T-helper 2 cell treated with Interferon-gamma antibody and Interleukin-4, amounts not matched to agents 5 μg/mL and 100 μg/mL, for 36 hours (primary cell): Measurements from ENCODE around the gene GUCY2D.
"Not testable (repeated sequence)": the region's sequence is repeated elsewhere in the genome, so short reads cannot be mapped to it uniquely, and the experiment has no call there.

ENCODE experiments used
- DNase-seq: peaks from one replicate; pipeline ENCODE4 v3.0.0; 2021; ENCODE audit warnings: low spot score
- H3K27ac Mint-ChIP-seq: one replicate; pipeline ENCODE4 v1.8.0; 2021; ENCODE audit warnings: mild to moderate bottlenecking, mixed read lengths
- H3K27me3 Mint-ChIP-seq: one replicate; pipeline ENCODE4 v1.8.0; 2021; ENCODE audit warnings: low read depth, mixed read lengths
- H3K36me3 Mint-ChIP-seq: one replicate; pipeline ENCODE4 v1.8.0; 2021; ENCODE audit warnings: low read depth, mixed read lengths
- H3K4me1 Mint-ChIP-seq: one replicate; pipeline ENCODE4 v1.8.0; 2021; ENCODE audit warnings: low read depth, mixed read lengths
- H3K4me3 Mint-ChIP-seq: one replicate; pipeline ENCODE4 v1.8.0; 2022; ENCODE audit warnings: mild to moderate bottlenecking, moderate library complexity, mixed read lengths
- H3K9me3 Mint-ChIP-seq: one replicate; pipeline ENCODE4 v1.8.0; 2021; ENCODE audit warnings: mixed read lengths

The GUCY2D gene

DNA sequence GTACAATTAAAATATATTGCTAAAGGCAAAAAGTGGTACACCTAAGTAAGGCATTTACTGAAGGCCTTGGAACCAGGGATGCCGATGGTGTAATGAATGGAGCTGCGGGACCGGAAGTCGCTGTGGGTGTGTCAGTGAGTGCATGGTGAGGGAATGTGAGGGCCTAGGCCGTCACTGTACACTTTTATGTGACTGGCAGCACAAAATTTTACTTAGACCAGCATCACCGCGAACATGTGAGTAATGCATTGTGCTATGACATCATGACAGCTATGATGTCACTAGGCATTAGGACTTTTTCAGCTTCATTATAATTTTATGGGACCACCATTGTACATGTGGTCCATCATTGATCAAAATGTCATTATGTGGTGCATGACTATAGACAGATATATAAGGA lies 51.2 kb downstream of the GUCY2D start:
- H3K27ac Mint-ChIP-seq = no peak overlapping the region
- peaks cover 17% of the 10 kb centered on the region for H3K4me1 Mint-ChIP-seq
- no peaks in the 10 kb centered on the region for H3K36me3 Mint-ChIP-seq
- no peaks in the 10 kb centered on the region for H3K9me3 Mint-ChIP-seq
- no peak overlapping the region for H3K4me3 Mint-ChIP-seq
- DNase-seq = no peak
- peaks cover 17% of the 10 kb centered on the region for H3K27me3 Mint-ChIP-seq

DNA sequence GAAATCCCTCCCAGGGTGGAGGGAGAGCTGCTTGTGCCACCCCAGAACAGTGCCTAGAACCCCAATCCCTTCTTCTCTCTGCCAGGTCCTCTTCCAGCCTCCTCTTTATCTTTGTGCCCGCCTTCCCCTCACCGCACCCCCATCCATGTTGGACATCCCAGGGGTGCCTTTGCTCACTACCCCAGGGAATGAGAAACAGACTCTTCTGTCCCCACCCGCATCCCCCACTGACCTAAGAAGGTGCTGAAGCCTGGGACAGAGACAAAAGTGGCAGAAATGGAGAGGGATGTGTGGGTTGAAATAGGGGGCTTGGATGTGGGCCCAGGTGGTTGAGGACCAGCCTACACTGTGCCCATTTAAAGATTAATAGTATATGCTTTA lies 53.4 kb downstream of the GUCY2D start:
- Mint-ChIP-seq H3K9me3 (no peaks in the 10 kb centered on the region), H3K36me3 (no peaks in the 10 kb centered on the region), H3K27me3 (peaks cover 35% of the 10 kb centered on the region), H3K4me3 (no peak overlapping the region), H3K4me1 (peaks cover 24% of the 10 kb centered on the region), H3K27ac (no peak overlapping the region)
- no peak for DNase-seq

DNA sequence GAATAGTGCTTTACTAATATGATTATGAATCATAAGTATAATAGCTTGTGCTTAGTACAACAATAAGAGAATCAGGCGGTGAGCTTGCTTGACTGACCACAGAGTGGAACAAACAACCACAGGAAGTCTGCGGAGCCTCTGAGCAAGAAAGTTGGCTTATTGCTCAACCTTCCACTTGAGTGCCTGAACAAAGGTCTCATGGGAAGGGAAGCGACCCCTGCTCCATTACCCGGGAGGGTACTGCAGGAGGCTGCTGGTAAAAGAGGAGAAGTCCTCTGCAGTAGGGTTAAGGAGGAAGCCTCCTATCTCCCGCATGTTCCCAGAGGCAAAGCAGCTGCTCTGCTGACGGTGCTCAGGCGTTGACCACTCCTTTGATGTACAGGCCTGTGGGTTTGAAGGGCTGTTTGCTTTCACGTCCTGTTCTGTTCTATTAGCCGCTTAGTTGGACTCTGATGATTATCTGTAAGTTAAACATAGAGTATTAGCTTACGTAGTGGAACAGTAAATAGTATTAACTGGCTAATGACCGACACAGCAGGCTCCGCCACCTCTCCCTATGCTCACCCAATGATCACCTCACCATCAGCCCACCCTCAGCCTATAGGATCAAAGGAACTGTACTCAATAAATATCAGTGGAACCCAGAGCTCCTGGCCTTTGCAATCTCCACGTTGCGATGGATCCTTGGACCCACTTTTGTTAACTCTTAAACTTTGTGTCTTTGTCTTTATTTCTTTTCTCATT lies 54.0 kb downstream of the GUCY2D start:
- Mint-ChIP-seq H3K9me3 (no peaks in the 10 kb centered on the region), H3K36me3 (no peaks in the 10 kb centered on the region), H3K27ac (no peak overlapping the region), H3K4me1 (peaks cover 24% of the 10 kb centered on the region), H3K27me3 (peaks cover 40% of the 10 kb centered on the region), H3K4me3 (no peak overlapping the region)
- DNase-seq = peak; percentile 58

GRCh38 chr17:8056976-8057625 lies 54.7 kb downstream of the GUCY2D start:
- Mint-ChIP-seq H3K4me1 (peaks cover 24% of the 10 kb centered on the region), H3K27me3 (peaks cover 47% of the 10 kb centered on the region), H3K9me3 (no peaks in the 10 kb centered on the region), H3K27ac (no peak overlapping the region), H3K4me3 (no peak overlapping the region), H3K36me3 (no peaks in the 10 kb centered on the region)
- DNase-seq = no peak

DNA sequence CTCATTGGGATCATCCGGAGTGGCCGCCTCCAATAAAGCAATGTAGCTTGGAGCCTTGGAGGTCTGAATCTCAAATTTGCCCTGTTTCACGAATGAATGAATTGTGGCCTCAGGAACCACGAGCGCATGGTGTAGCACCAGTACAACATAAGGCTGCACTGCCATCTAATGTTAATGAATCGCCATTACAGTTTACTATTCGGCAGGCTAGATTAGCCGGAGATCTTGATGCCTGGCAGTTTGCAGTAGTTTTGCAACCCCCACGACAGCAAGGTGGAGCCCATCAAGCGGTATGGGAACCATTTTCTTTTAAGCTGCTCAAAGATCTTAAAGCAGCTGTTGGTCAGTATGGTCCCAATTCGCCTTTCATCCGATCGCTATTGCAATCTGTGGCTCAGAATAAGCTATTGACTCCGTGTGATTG lies 55.3 kb downstream of the GUCY2D start:
- peak; percentile 29 for DNase-seq
- H3K4me3 Mint-ChIP-seq = no peak overlapping the region
- H3K9me3 Mint-ChIP-seq = no peaks in the 10 kb centered on the region
- H3K36me3 Mint-ChIP-seq = no peaks in the 10 kb centered on the region
- H3K27me3 Mint-ChIP-seq = peaks cover 53% of the 10 kb centered on the region
- H3K4me1 Mint-ChIP-seq = peaks cover 26% of the 10 kb centered on the region
- no peak overlapping the region for H3K27ac Mint-ChIP-seq

- H3K4me3 Mint-ChIP-seq = no peak overlapping the region
- no peaks in the 10 kb centered on the region for H3K9me3 Mint-ChIP-seq
- H3K27me3 Mint-ChIP-seq = peaks cover 60% of the 10 kb centered on the region
- no peak overlapping the region for H3K27ac Mint-ChIP-seq
- H3K4me1 Mint-ChIP-seq = peaks cover 27% of the 10 kb centered on the region
- no peak for DNase-seq
- H3K36me3 Mint-ChIP-seq = no peaks in the 10 kb centered on the region
These were observed 56.7 kb downstream of the GUCY2D start for GRCh38 chr17:8059131-8059530.

DNA sequence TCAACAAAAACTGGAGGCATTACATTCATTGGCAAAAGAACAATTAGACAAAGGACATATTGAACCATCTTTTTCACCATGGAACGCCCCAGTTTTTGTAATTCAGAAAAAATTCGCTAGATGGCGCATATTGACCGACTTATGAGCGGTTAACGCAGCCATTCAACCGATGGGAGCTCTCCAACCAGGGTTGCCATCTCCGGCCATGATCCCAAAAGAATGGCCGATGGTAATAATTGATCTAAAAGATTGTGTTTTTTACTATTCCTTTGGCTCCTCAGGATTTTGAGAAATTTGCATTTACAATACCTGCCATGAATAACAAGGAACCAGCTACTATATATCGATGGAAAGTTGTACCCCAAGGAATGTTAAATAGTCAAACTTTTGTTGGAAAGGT lies 57.9 kb downstream of the GUCY2D start:
- Mint-ChIP-seq H3K4me1 (peaks cover 27% of the 10 kb centered on the region), H3K4me3 (no peak overlapping the region), H3K9me3 (no peaks in the 10 kb centered on the region), H3K36me3 (no peaks in the 10 kb centered on the region), H3K27ac (no peak overlapping the region), H3K27me3 (peaks cover 64% of the 10 kb centered on the region)
- peak; percentile 54 for DNase-seq

GRCh38 chr17:8061851-8062250 lies 59.4 kb downstream of the GUCY2D start:
- peaks cover 58% of the 10 kb centered on the region for H3K27me3 Mint-ChIP-seq
- H3K27ac Mint-ChIP-seq, H3K4me3 Mint-ChIP-seq: not testable (repeated sequence)

DNA sequence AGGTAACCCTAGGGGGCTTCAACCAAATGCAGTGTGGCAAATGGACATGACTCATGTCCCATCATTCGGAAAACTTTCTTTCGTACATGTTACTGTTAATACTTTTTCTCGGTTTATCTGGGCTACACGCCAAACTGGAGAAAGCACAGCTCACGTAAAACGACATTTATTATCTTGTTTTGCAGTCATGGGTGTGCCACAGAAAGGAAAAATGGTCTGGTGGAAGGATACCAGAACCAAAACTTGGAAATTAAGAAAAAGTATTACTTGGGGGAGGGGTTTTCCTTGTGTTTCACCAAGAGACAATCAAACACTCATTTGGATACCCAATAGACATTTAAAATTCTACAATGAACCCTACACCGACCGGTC lies 60.0 kb downstream of the GUCY2D start:
- Mint-ChIP-seq H3K27ac (no peak overlapping the region), H3K27me3 (peaks cover 54% of the 10 kb centered on the region), H3K36me3 (no peaks in the 10 kb centered on the region), H3K4me3 (no peak overlapping the region), H3K4me1 (peaks cover 10% of the 10 kb centered on the region), H3K9me3 (no peaks in the 10 kb centered on the region)
- no peak for DNase-seq

More at GRCh38 chr17:8061851-8062250, 59.4 kb downstream of the GUCY2D start:
- peaks cover 13% of the 10 kb centered on the region for H3K4me1 Mint-ChIP-seq
- not testable (repeated sequence) for H3K9me3 Mint-ChIP-seq, H3K36me3 Mint-ChIP-seq, DNase-seq

DNA sequence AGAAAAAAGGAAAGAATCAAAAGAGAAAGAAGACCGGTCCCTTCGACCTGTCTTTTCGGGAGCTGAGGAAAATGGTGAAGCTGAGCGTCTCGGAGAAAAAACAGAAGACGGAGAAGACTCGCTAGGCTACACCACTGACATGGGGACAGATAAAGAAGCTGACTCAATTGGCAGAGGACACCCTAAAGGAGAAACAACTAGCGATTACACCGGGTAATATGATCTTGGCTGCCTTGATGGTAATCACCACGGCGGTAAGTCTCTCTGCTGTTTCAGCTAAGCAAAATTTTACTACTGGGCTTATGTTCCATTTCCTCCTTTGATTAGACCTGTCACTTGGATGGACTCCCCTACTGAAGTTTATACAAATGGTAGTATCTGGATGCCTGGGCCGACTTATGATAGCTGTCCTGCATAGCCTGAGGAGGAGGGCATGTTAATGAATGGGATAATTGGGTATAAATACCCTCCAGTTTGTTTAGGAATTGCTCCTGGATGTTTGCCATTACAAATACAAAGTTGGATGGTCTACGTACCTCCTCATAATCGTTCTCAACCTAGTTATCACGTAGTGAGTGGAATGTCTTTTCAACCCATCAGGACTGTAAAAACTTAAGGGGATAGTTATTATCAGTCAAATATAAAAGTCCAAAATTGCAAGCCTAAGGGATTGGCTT lies 60.5 kb downstream of the GUCY2D start:
- H3K27me3 Mint-ChIP-seq = peaks cover 52% of the 10 kb centered on the region
- H3K4me1 Mint-ChIP-seq = peaks cover 10% of the 10 kb centered on the region
- no peaks in the 10 kb centered on the region for H3K9me3 Mint-ChIP-seq
- H3K4me3 Mint-ChIP-seq = no peak overlapping the region
- H3K27ac Mint-ChIP-seq = no peak overlapping the region
- no peaks in the 10 kb centered on the region for H3K36me3 Mint-ChIP-seq
- no peak for DNase-seq

DNA sequence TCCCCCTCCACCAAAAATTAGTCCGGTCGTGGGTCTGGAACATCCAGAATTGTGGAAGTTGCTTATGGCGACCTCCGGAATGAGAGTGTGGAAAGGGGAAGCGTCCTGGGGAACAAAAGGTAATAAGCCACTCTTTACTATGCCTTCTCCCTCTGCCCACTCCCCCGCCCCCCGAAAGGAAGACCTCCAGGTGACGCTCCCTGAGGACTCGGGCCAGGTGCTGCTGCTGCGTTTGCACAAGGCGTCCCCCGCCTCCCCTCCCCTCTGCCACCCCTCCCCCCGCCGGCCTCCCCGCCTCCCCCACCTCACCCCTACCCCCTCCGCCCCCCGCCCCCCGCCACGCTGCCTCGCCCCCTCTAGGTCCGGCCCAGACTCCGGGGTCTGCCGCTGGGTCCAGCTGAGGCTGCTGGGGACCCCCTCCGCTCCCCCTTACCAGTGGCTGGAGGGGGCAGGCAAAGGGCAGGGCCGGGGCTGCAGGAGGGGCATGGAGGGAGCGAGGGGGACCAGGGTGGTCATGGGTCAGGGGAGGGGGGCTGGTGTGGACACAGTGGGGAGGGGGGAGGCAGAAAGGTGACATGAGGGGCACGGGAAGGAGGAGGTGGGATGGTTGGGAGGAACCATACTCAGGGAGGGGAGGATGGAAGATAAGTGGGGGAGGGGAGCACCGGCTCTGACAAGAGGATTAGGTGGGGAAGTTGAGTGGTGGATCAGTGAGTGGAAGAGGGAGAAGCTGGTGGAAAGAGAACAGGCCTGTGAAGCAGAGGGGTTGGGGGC lies 61.5 kb downstream of the GUCY2D start:
- DNase-seq = no peak
- Mint-ChIP-seq H3K27ac (no peak overlapping the region), H3K4me3 (no peak overlapping the region), H3K36me3 (no peaks in the 10 kb centered on the region), H3K9me3 (no peaks in the 10 kb centered on the region), H3K4me1 (peaks cover 7% of the 10 kb centered on the region), H3K27me3 (peaks cover 52% of the 10 kb centered on the region)

DNA sequence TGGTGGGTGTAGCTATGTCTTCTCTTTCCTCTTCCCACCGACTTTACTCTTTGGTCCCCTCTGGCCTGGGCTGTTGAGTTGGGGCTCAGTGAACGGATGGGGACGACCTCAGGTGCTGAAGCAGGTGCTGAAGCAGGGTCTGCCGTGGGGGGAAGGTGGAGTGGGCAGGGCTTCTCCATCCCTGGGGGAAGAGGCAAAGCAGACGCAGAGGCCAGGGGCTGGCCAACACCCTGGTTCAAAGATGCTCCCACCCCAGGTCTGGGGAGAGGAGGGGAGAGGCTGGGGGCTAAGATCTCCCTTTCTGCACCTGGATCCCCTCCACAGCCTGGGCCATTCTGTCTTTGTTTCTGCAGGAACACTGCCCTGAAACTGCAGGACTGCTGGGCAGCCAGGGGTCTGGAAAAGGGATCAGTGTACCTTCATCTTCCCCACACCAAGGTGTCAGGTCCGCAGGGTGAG lies 62.2 kb downstream of the GUCY2D start:
- Mint-ChIP-seq H3K9me3 (no peaks in the 10 kb centered on the region), H3K27me3 (peaks cover 47% of the 10 kb centered on the region), H3K4me3 (no peak overlapping the region), H3K36me3 (no peaks in the 10 kb centered on the region), H3K27ac (no peak overlapping the region), H3K4me1 (peaks cover 6% of the 10 kb centered on the region)
- no peak for DNase-seq

- peaks cover 2% of the 10 kb centered on the region for H3K4me1 Mint-ChIP-seq
- peaks cover 43% of the 10 kb centered on the region for H3K27me3 Mint-ChIP-seq
- H3K9me3 Mint-ChIP-seq = no peaks in the 10 kb centered on the region
These were observed 64.7 kb downstream of the GUCY2D start for GRCh38 chr17:8066841-8067775.

More at GRCh38 chr17:8066841-8067775, 64.7 kb downstream of the GUCY2D start:
- DNase-seq = no peak
- H3K4me3 Mint-ChIP-seq = no peak overlapping the region
- no peaks in the 10 kb centered on the region for H3K36me3 Mint-ChIP-seq
- no peak overlapping the region for H3K27ac Mint-ChIP-seq
